HG02610 (cell line): ENCODE measurements around the gene TBCD.

Source experiments
- ATAC-seq: cut with Tn5 transposase; IDR thresholded peaks from one replicate; pipeline ENCODE4 v1.9.1; 2021; ENCODE audit warnings: mild to moderate bottlenecking, moderate library complexity; ENCODE audit not compliant: unreplicated experiment

TBCD gene

GRCh38 chr17:82831041-82831817, 79.4 kb downstream of the TBCD start:
- ATAC-seq: no peak

- no peak for ATAC-seq
Observed at GRCh38 chr17:82831818-82832200, 79.9 kb downstream of the TBCD start.

- ATAC-seq: no peak
Observed at GRCh38 chr17:82832411-82832810, 80.5 kb downstream of the TBCD start.

- no peak for ATAC-seq
Observed at GRCh38 chr17:82832881-82833475, 81.1 kb downstream of the TBCD start.

- ATAC-seq: no peak
Observed at GRCh38 chr17:82835122-82835521, 83.3 kb downstream of the TBCD start.

- no peak for ATAC-seq
Observed at GRCh38 chr17:82835766-82836512, 84.1 kb downstream of the TBCD start.

- ATAC-seq: no peak
Observed at GRCh38 chr17:82836823-82837357, 85.0 kb downstream of the TBCD start.

- no peak for ATAC-seq
Observed at GRCh38 chr17:82837586-82838320, 85.9 kb downstream of the TBCD start.

GRCh38 chr17:82838386-82839063, 86.7 kb downstream of the TBCD start:
- ATAC-seq: no peak

- no peak for ATAC-seq
Observed at GRCh38 chr17:82839617-82840292, 87.9 kb downstream of the TBCD start, which contains the start of gene ZNF750. ZNF750 (minus strand) TSS chr17:82840022; CDS start chr17:82832454, 7,568 bp downstream.

GRCh38 chr17:82840431-82840831, 88.6 kb downstream of the TBCD start:
- no peak for ATAC-seq

- ATAC-seq: no peak
Observed at GRCh38 chr17:82841921-82842596, 90.2 kb downstream of the TBCD start.

GRCh38 chr17:82843904-82844680, 92.2 kb downstream of the TBCD start:
- no peak for ATAC-seq

GRCh38 chr17:82844796-82845162, 92.9 kb downstream of the TBCD start:
- ATAC-seq: no peak

GRCh38 chr17:82845163-82845807, 93.4 kb downstream of the TBCD start:
- ATAC-seq: no peak

- no peak for ATAC-seq
Observed at GRCh38 chr17:82846061-82846691, 94.3 kb downstream of the TBCD start.

- no peak for ATAC-seq
Observed at GRCh38 chr17:82848022-82848592, 96.2 kb downstream of the TBCD start.
